Central memory CD8-positive, alpha-beta T cell (primary cell): ENCODE results near the gene MAPK10.
"Not testable (repeated sequence)": the region's sequence is repeated elsewhere in the genome, so short reads cannot be mapped to it uniquely, and the experiment has no call there.

Experiments
- ATAC-seq: fragments of 150-1000 bp; cut with Tn5 transposase; replicated peaks from 2 replicates; pipeline ENCODE4 v1.10.0; 2022; ENCODE audit warnings: mild to moderate bottlenecking, moderate FRiP score, moderate number of reproducible peaks; ENCODE audit not compliant: poor library complexity, severe bottlenecking; ENCODE audit errors: extremely low read depth
- DNase-seq, 2 donors: peaks; one replicate each; pipeline ENCODE4 v3.0.0; 2021; ENCODE audit warnings: low spot score in 2 of 2
- H3K27ac Mint-ChIP-seq: one replicate; pipeline ENCODE4 v1.8.0; 2022; ENCODE audit warnings: low read depth, mild to moderate bottlenecking, moderate library complexity, mixed read lengths
- H3K27me3 Mint-ChIP-seq: one replicate; pipeline ENCODE4 v1.8.0; 2022; ENCODE audit warnings: mixed read lengths
- H3K36me3 Mint-ChIP-seq: one replicate; pipeline ENCODE4 v1.8.0; 2022; ENCODE audit warnings: mild to moderate bottlenecking, moderate library complexity, mixed read lengths; ENCODE audit not compliant: insufficient read depth
- H3K4me1 Mint-ChIP-seq: one replicate; pipeline ENCODE4 v1.8.0; 2022; ENCODE audit warnings: mixed read lengths
- H3K4me3 Mint-ChIP-seq: one replicate; pipeline ENCODE4 v1.8.0; 2022; ENCODE audit warnings: mild to moderate bottlenecking, moderate library complexity, mixed read lengths
- H3K9me3 Mint-ChIP-seq: one replicate; pipeline ENCODE4 v1.8.0; 2022; ENCODE audit warnings: mixed read lengths

Gene MAPK10

DNA sequence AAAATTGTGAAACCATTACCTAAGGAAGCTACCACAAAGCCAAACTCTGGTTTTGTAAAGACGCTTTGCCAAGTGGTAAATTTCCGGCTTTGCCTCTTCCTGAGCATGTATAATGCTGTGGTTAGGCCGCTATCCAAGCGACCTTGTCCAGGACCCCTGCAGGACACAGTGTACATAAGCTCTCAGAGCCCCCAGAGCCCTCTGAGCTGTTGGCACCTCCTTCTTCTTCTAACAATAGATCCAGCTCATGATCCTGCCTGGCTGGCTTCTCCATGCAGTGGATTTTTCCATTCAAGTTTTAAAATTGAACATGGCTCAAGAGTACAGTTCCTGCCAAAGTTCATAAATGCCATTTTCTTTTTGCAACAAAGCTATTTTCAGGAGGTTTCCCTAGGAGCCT, 326.7 kb downstream of the MAPK10 start:
- no peaks in the 10 kb centered on the region for H3K4me1 Mint-ChIP-seq
- DNase-seq (no peak), ATAC-seq (no peak)
- H3K4me3 Mint-ChIP-seq: no peak overlapping the region
- H3K27me3 Mint-ChIP-seq: no peaks in the 10 kb centered on the region
- no peaks in the 10 kb centered on the region for H3K9me3 Mint-ChIP-seq
- H3K36me3 Mint-ChIP-seq: no peaks in the 10 kb centered on the region
- H3K27ac Mint-ChIP-seq: no peak overlapping the region

DNA sequence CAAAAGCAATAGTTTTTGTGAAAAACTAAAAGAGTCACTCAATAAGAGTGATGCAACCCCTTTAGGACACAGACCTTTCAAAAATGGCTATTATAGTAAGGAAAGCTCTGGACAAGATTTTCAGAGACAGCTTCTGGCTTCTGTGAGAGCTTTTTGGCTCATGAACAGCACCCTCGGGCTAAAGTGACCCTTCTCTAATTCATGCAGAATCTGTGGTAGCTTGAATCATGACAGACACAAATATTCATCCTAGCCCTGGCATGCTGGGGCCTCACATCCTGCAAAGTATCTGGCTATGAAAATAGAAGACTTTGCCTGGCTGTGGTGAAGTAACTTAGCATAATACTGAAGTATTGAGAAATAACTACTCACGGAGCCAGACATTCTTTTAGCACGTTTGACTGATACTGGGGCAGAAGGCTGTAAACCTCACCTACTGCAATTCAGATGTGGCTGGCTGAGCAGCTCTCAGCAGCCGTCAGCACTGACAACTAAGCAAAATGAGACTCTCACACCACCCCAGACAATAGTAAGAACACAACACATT, 327.3 kb downstream of the MAPK10 start:
- Mint-ChIP-seq H3K4me3 (no peak overlapping the region), H3K9me3 (no peaks in the 10 kb centered on the region), H3K27me3 (no peaks in the 10 kb centered on the region), H3K36me3 (no peaks in the 10 kb centered on the region), H3K27ac (no peak overlapping the region), H3K4me1 (no peaks in the 10 kb centered on the region)
- ATAC-seq: no peak
- DNase-seq: no peak

- no peak overlapping the region for H3K4me3 Mint-ChIP-seq
- H3K4me1 Mint-ChIP-seq: no peaks in the 10 kb centered on the region
- H3K9me3 Mint-ChIP-seq: no peaks in the 10 kb centered on the region
- H3K36me3 Mint-ChIP-seq: no peaks in the 10 kb centered on the region
- DNase-seq (no peak), ATAC-seq (no peak)
- no peak overlapping the region for H3K27ac Mint-ChIP-seq
- H3K27me3 Mint-ChIP-seq: no peaks in the 10 kb centered on the region
Observed at GRCh38 chr4:86031927-86032326, 327.9 kb downstream of the MAPK10 start.

DNA sequence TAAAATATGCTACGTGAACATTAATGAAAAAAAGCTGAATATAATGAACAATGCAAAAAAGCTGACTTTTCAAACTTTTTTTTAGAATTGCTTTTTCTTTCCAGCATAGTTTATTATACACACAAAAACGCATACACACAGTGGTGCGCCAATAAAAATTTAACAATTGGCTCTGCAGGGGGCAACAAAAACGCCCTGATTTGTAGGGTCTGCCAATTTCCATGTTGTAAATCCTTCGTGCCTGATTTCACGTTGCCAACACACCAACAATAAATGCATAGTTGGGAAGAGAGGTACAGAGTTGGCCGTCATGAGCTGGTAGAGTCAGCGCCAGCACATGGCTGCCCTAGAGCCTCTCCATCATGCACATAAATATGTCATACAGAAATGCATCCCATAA, 333.1 kb downstream of the MAPK10 start:
- Mint-ChIP-seq H3K27ac (no peak overlapping the region), H3K36me3 (no peaks in the 10 kb centered on the region), H3K4me3 (no peak overlapping the region), H3K4me1 (no peaks in the 10 kb centered on the region), H3K9me3 (peaks cover 7% of the 10 kb centered on the region), H3K27me3 (no peaks in the 10 kb centered on the region)
- DNase-seq (no peak), ATAC-seq (no peak)

GRCh38 chr4:86021671-86022070, 338.2 kb downstream of the MAPK10 start:
- H3K27me3 Mint-ChIP-seq, H3K4me3 Mint-ChIP-seq, H3K4me1 Mint-ChIP-seq, H3K27ac Mint-ChIP-seq, H3K36me3 Mint-ChIP-seq, ATAC-seq, DNase-seq: not testable (repeated sequence)
- peaks cover 15% of the 10 kb centered on the region for H3K9me3 Mint-ChIP-seq

- Mint-ChIP-seq H3K36me3 (no peaks in the 10 kb centered on the region), H3K9me3 (peaks cover 15% of the 10 kb centered on the region), H3K4me3 (no peak overlapping the region), H3K4me1 (no peaks in the 10 kb centered on the region), H3K27me3 (no peaks in the 10 kb centered on the region), H3K27ac (no peak overlapping the region)
- DNase-seq: no peak
- ATAC-seq: no peak
Observed at GRCh38 chr4:86019906-86020305, 339.9 kb downstream of the MAPK10 start.

GRCh38 chr4:86019362-86019761, 340.5 kb downstream of the MAPK10 start:
- H3K36me3 Mint-ChIP-seq: no peaks in the 10 kb centered on the region
- DNase-seq: no peak
- H3K9me3 Mint-ChIP-seq: peaks cover 15% of the 10 kb centered on the region
- H3K27ac Mint-ChIP-seq: no peak overlapping the region
- H3K27me3 Mint-ChIP-seq: no peaks in the 10 kb centered on the region
- ATAC-seq: no peak
- H3K4me3 Mint-ChIP-seq: no peak overlapping the region
- H3K4me1 Mint-ChIP-seq: no peaks in the 10 kb centered on the region

- no peak for ATAC-seq
- Mint-ChIP-seq H3K4me3 (no peak overlapping the region), H3K4me1 (no peaks in the 10 kb centered on the region), H3K27me3 (no peaks in the 10 kb centered on the region), H3K36me3 (no peaks in the 10 kb centered on the region), H3K9me3 (peaks cover 8% of the 10 kb centered on the region), H3K27ac (no peak overlapping the region)
- no peak for DNase-seq
Observed at GRCh38 chr4:86015412-86016350, 344.2 kb downstream of the MAPK10 start.

GRCh38 chr4:86014599-86014998, 345.3 kb downstream of the MAPK10 start:
- H3K27me3 Mint-ChIP-seq: no peaks in the 10 kb centered on the region
- peaks cover 2% of the 10 kb centered on the region for H3K9me3 Mint-ChIP-seq
- ATAC-seq (no peak), DNase-seq (no peak)
- no peak overlapping the region for H3K4me3 Mint-ChIP-seq
- no peak overlapping the region for H3K27ac Mint-ChIP-seq
- no peaks in the 10 kb centered on the region for H3K36me3 Mint-ChIP-seq
- no peaks in the 10 kb centered on the region for H3K4me1 Mint-ChIP-seq

DNA sequence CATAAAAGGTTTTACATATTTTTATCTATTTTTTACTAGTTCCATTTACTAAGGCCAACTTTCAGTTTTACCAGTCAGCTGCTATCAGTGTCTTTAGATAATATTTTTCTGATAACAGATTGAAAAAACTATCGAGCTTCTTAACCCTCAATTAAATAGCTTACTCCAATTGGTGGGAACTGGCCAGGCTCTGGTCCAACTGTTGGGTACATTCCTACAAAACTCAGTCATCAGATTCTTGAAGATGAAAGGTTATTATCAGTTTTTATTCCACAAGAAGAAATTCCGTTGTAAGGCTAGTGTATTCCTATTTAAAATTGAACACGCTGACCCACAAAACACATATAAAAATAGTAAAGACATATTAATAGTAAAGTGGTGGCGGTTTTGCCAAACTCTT, 346.2 kb downstream of the MAPK10 start:
- Mint-ChIP-seq H3K36me3 (no peaks in the 10 kb centered on the region), H3K9me3 (no peaks in the 10 kb centered on the region), H3K27ac (no peak overlapping the region), H3K4me3 (no peak overlapping the region), H3K4me1 (no peaks in the 10 kb centered on the region), H3K27me3 (no peaks in the 10 kb centered on the region)
- ATAC-seq (no peak), DNase-seq (no peak)

DNA sequence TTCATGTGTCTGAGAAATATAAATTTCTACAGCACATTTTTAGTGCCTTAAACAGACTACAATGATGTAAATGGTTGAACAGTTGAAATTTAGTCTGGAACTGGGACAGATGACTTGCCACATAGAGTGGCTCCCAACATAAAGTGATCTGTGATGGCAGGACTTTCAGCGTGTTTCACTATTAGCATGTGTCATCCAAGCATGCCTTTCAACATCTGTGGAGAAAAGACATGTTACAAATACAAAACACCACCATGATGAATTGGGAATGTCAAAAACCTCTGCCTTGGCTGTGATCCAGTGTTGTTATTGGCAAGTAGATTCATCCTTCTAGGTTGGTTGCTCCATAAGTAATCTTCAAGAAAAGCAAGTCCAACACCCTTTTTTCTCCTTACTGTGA, 348.7 kb downstream of the MAPK10 start:
- Mint-ChIP-seq H3K4me1 (no peaks in the 10 kb centered on the region), H3K27me3 (no peaks in the 10 kb centered on the region), H3K36me3 (no peaks in the 10 kb centered on the region), H3K4me3 (no peak overlapping the region), H3K9me3 (no peaks in the 10 kb centered on the region), H3K27ac (no peak overlapping the region)
- ATAC-seq (no peak), DNase-seq (no peak)

DNA sequence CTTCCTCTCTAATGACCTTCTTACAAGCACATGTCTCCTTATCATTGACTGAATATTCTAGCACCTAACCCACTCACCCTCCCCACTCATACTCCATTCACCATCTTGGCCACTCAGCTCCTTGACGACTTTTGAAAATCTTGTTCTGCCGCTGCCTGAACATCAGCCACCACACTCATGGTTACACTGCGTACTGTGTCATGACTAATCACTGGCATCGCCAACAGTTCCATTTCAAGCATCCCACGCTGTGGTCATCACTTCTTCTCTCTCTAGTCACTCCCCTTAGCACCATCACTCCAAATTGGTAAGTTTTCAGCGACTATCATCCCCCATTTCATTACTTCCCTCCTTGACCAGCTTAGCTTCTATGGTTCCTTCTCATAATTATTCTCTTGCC, 352.8 kb downstream of the MAPK10 start:
- no peak overlapping the region for H3K4me3 Mint-ChIP-seq
- H3K36me3 Mint-ChIP-seq: peaks cover 2% of the 10 kb centered on the region
- H3K4me1 Mint-ChIP-seq: no peaks in the 10 kb centered on the region
- ATAC-seq: no peak
- no peak for DNase-seq
- H3K27ac Mint-ChIP-seq: no peak overlapping the region
- H3K27me3 Mint-ChIP-seq: no peaks in the 10 kb centered on the region
- H3K9me3 Mint-ChIP-seq: peaks cover 9% of the 10 kb centered on the region

DNA sequence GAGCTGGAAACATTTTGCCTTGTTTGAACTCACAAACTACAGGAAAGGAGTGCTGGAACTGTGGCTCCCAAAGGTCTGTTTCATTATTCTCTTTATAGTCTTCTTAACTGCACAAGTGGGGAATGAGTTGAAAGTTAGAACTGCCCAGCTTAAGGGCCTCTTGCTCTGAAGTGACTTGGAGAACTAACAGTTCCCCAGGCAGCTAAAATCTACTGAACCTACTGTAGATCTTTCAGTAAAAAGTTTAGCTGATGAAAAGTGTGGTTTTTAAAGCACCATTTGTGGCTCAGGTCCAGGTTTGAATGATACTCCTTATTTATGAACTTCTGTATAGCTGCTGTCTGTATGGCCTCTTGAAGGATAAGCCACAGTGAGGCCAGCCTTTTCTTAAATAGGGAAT, 353.8 kb downstream of the MAPK10 start:
- DNase-seq (no peak), ATAC-seq (no peak)
- H3K4me1 Mint-ChIP-seq: no peaks in the 10 kb centered on the region
- H3K36me3 Mint-ChIP-seq: peaks cover 2% of the 10 kb centered on the region
- H3K27ac Mint-ChIP-seq: no peak overlapping the region
- H3K27me3 Mint-ChIP-seq: no peaks in the 10 kb centered on the region
- H3K4me3 Mint-ChIP-seq: no peak overlapping the region
- H3K9me3 Mint-ChIP-seq: peaks cover 9% of the 10 kb centered on the region
